Suprapubic skin (tissue), 4 donors: ENCODE data around the gene OR2L5. TPM values are rescaled to one million over a fixed set of nuclear protein-coding genes. Genes with fewer than 3 reads are reported as not detected.

Source experiments
- DNase-seq, 2 donors: peaks; one replicate each; pipeline ENCODE4 v3.0.0-alpha.2; 2019; ENCODE audit warnings: low spot score in 2 of 2
- H3K27ac ChIP-seq: fragments of 200-600 bp; sonication (generic); one replicate; pipeline ENCODE4 v1.5.1; 2019
- H3K27me3 ChIP-seq: fragments of 200-600 bp; sonication (generic); one replicate; pipeline ENCODE4 v1.5.1; 2019
- H3K36me3 ChIP-seq: fragments of 200-600 bp; sonication (generic); one replicate; pipeline ENCODE4 v1.5.1; 2019
- H3K4me1 ChIP-seq: fragments of 200-600 bp; sonication (generic); one replicate; pipeline ENCODE4 v1.5.1; 2019
- H3K4me3 ChIP-seq: fragments of 200-600 bp; sonication (generic); one replicate; pipeline ENCODE4 v1.5.1; 2019; ENCODE audit warnings: mild to moderate bottlenecking
- H3K9me3 ChIP-seq: fragments of 200-600 bp; sonication (generic); one replicate; pipeline ENCODE4 v1.5.1; 2019
- EP300 ChIP-seq: sonication (generic); formaldehyde crosslinking; IDR thresholded peaks from one replicate; pipeline ENCODE4 v1.6.1; 2017; ENCODE audit warnings: antibody characterized with exemption
- POLR2A ChIP-seq, 2 donors: fragments of 450-650 bp; IDR thresholded peaks; one replicate each; pipeline ENCODE4 v1.6.1; 2017; ENCODE audit warnings: antibody characterized with exemption in 2 of 2, mild to moderate bottlenecking in 2 of 2, moderate library complexity in 2 of 2
- POLR2AphosphoS5 ChIP-seq, 3 donors: sonication (generic); formaldehyde crosslinking; IDR thresholded peaks; one replicate each; pipeline ENCODE4 v1.6.1; 2017; ENCODE audit warnings: antibody characterized with exemption in 3 of 3
- WGBS: methylation state at CpG from one replicate; pipeline ENCODE4 v1.1.5; 2018; 5-methylcytosine and 5-hydroxymethylcytosine counted together
- total RNA-seq, 4 donors: library from RNA; depleted of rRNA; stranded (reverse); fragments of >200 nt; gene quantifications; one replicate each; pipeline ENCODE4 v1.1.0, GENCODE V29; 2016
- TF ChIP-seq, protein P1 (sequence below), 2 donors: fragments of 200-600 bp in 1 of 2; fragments of 450-650 bp in 1 of 2; sonication (generic) in 1 of 2; IDR thresholded peaks; one replicate each; pipeline ENCODE4 v1.5.1; 2016 to 2019; ENCODE audit warnings: antibody characterized with exemption in 2 of 2, mild to moderate bottlenecking in 1 of 2, moderate library complexity in 1 of 2

OR2L5 gene
- total RNA-seq, 4 donors from 2014 or later = not detected

DNA sequence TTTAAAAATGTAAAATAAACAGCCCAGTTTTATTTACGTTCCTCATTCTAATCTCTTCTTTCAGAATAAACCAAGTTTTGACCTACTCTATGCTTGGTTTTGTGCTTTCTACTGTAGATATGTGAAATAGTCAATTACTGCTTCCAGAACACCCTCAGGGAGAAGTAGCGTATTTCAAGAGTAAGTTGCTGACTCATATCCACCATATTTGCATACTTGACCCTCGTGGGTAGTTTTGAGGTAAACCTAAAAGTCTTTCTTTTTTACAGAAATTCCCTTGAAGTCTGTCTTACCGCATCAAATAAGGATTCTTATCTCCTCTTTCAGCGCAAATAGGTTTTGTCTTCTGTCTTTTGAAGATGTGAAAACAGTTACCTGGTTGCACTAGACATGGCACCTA, 31.7 kb downstream of the OR2L5 start:
- TF ChIP-seq, protein P1, sequence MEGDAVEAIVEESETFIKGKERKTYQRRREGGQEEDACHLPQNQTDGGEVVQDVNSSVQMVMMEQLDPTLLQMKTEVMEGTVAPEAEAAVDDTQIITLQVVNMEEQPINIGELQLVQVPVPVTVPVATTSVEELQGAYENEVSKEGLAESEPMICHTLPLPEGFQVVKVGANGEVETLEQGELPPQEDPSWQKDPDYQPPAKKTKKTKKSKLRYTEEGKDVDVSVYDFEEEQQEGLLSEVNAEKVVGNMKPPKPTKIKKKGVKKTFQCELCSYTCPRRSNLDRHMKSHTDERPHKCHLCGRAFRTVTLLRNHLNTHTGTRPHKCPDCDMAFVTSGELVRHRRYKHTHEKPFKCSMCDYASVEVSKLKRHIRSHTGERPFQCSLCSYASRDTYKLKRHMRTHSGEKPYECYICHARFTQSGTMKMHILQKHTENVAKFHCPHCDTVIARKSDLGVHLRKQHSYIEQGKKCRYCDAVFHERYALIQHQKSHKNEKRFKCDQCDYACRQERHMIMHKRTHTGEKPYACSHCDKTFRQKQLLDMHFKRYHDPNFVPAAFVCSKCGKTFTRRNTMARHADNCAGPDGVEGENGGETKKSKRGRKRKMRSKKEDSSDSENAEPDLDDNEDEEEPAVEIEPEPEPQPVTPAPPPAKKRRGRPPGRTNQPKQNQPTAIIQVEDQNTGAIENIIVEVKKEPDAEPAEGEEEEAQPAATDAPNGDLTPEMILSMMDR (IDR thresholded peaks at IDR 0.05) = no peak
- TF ChIP-seq EP300 (no peak), POLR2A (IDR thresholded peaks at IDR 0.05) (no peak), POLR2AphosphoS5 (IDR thresholded peaks at IDR 0.05) (no peak)
- Histone ChIP-seq H3K36me3 (no peaks in the 10 kb centered on the region), H3K27ac (no peak overlapping the region), H3K4me1 (no peaks in the 10 kb centered on the region), H3K4me3 (no peak overlapping the region), H3K9me3 (peaks cover 3% of the 10 kb centered on the region), H3K27me3 (no peaks in the 10 kb centered on the region)
- 72% methylated on average over 5 of the region's 5 CpGs for WGBS
- DNase-seq = no peak

DNA sequence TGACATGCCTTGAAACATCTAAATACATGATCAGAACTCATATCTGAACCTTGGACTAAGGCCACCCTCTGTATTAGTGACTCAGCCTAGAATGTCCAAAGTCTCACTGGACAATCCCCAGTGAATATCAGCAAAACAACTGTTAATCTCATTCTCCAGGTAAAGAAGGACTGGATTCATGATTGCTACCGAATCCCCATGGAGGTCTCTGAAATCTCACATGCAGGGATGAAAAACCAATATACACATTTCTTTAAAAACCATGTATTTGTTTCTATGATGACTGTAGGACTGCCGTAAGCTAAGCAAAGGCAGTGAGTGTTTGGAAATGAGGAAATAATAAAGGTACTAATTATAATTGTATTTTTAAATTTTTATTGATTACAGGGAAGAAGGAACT, 33.1 kb downstream of the OR2L5 start, which contains the start of gene OR2L3:
Gene OR2L3, plus strand, starts transcription at position 301 of the 400 bp plus-strand sequence. CDS start 13,846 bp downstream, outside the sequence.
- WGBS = 66% methylated on average over 2 of the region's 2 CpGs
- Histone ChIP-seq H3K27me3 (no peaks in the 10 kb centered on the region), H3K9me3 (peaks cover 3% of the 10 kb centered on the region), H3K4me1 (no peaks in the 10 kb centered on the region), H3K36me3 (no peaks in the 10 kb centered on the region), H3K4me3 (no peak within 1 kb of the TSS), H3K27ac (no peak within 1 kb of the TSS)
- TF ChIP-seq, protein P1 (IDR thresholded peaks at IDR 0.05) = no peak
- TF ChIP-seq EP300 = no peak
- TF ChIP-seq POLR2A (IDR thresholded peaks at IDR 0.05) = no peak
- TF ChIP-seq POLR2AphosphoS5 (IDR thresholded peaks at IDR 0.05) = no peak
- no peak for DNase-seq

DNA sequence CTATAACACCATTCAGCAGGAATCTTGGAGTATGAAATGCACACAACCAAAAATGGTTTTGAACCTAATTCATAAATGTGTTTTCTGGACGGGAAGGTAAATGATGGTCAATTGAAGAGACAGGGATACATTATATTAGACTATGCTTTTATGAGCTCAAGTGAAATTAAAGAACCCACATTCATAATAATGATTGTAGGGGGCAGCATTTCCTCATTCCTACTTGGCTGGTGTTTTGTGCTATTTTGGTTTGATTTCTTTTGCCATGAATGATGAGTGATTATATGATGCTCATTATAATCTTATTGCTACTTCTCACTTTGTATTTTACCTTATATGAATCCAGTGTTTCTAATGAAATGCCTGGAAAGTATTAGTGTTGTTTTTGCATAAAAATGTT, 33.5 kb downstream of the OR2L5 start:
- no peak overlapping the region for H3K27ac ChIP-seq
- H3K4me3 ChIP-seq = no peak overlapping the region
- no peaks in the 10 kb centered on the region for H3K4me1 ChIP-seq
- WGBS = 56% methylated on average over 1 of the region's 1 CpG
- no peak for DNase-seq
- TF ChIP-seq EP300 (no peak), POLR2AphosphoS5 (IDR thresholded peaks at IDR 0.05) (no peak), POLR2A (IDR thresholded peaks at IDR 0.05) (no peak)
- TF ChIP-seq, protein P1 (IDR thresholded peaks at IDR 0.05) = no peak
- H3K9me3 ChIP-seq = peaks cover 3% of the 10 kb centered on the region
- no peaks in the 10 kb centered on the region for H3K36me3 ChIP-seq
- H3K27me3 ChIP-seq = no peaks in the 10 kb centered on the region

DNA sequence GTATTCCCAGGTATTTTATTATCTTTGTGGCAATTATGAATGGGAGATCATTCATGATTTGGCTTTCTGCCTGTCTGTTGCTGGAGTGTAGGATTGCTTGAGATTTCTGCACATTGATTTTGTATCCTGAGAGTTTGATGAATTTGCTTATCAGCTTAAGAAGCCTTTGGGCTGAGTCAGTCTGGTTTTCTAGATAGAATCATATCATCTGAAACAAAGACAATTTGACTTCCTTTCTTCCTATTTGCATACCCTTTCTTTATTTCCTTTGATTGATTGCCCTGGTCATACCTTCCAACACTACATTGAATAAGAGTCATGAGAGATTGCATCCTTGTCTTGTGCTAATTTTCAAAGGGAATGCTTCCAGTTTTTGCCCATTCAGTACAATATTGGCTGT, 41.2 kb downstream of the OR2L5 start:
- DNase-seq = no peak
- no peaks in the 10 kb centered on the region for H3K36me3 ChIP-seq
- no peak overlapping the region for H3K4me3 ChIP-seq
- no peak overlapping the region for H3K27ac ChIP-seq
- no peak for TF ChIP-seq POLR2A (IDR thresholded peaks at IDR 0.05)
- no peak for TF ChIP-seq EP300
- no peak for TF ChIP-seq POLR2AphosphoS5 (IDR thresholded peaks at IDR 0.05)
- TF ChIP-seq, protein P1 (IDR thresholded peaks at IDR 0.05) = no peak
- peaks cover 2% of the 10 kb centered on the region for H3K9me3 ChIP-seq
- H3K4me1 ChIP-seq = no peaks in the 10 kb centered on the region
- no peaks in the 10 kb centered on the region for H3K27me3 ChIP-seq

DNA sequence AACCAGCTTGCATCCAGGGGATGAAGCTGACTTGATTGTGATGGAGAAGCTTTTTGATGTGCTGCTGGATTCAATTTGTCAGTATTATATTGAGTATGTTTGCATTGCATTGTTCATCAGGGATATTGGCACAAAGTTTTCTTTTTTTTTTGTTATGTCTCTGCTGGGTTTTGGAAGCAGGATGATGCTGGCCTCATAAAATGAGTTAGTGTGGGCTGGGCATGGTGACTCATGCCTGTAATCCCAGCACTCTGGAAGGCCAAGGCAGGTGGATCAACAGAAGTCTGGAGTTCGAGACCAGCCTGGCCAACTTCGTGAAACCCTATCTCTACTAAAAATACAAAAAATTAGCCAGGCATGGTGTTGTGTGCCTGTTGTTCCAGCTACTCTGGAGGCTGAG, 41.8 kb downstream of the OR2L5 start:
- Histone ChIP-seq H3K36me3 (no peaks in the 10 kb centered on the region), H3K27me3 (no peaks in the 10 kb centered on the region), H3K4me1 (no peaks in the 10 kb centered on the region), H3K4me3 (no peak overlapping the region), H3K9me3 (peaks cover 4% of the 10 kb centered on the region), H3K27ac (no peak overlapping the region)
- no peak for DNase-seq
- no peak for TF ChIP-seq EP300
- no peak for TF ChIP-seq POLR2A (IDR thresholded peaks at IDR 0.05)
- no peak for TF ChIP-seq POLR2AphosphoS5 (IDR thresholded peaks at IDR 0.05)
- TF ChIP-seq, protein P1 (IDR thresholded peaks at IDR 0.05) = no peak
- WGBS = 67% methylated on average over 2 of the region's 2 CpGs
